H1 (cell line): ENCODE results near the gene ZFP36L1. TPM values are rescaled to one million over a fixed set of nuclear protein-coding genes. Genes with fewer than 3 reads are reported as not detected.

Experiments used
- CTCF ChIA-PET: fragments of 300-600 bp; sonication (Branson Sonifier 250); formaldehyde crosslinking; loops from one replicate; lab custom pipeline; 2021; ENCODE audit not compliant: partially characterized antibody; lab: Charles Lee
- POLR2A ChIA-PET: fragments of 300-600 bp; sonication (Branson Sonifier 250); formaldehyde crosslinking; loops from one replicate; lab custom pipeline; 2021; ENCODE audit warnings: inconsistent platforms; ENCODE audit not compliant: partially characterized antibody; lab: Charles Lee
- DNase-seq, 2 experiments: peaks; one replicate each; pipeline versions ENCODE4 v3.0.0 to v3.0.0-alpha.2; 2010 to 2022; ENCODE audit warnings: low spot score in 2 of 2, low read depth in 1 of 2, mixed read lengths in 1 of 2
- FAIRE-seq: peaks from 2 replicates; lab custom pipeline; 2011; peaks lifted over from hg19 to GRCh38; lab: Jason Lieb, UNC
- H2AFZ ChIP-seq: 2 replicates; pipeline ENCODE4 v1.8.1; 2012; ENCODE audit warnings: low read length, inconsistent platforms
- H2AK5ac ChIP-seq: 2 replicates; pipeline ENCODE4 v1.6.1; 2013; ENCODE audit warnings: low read depth, low read length
- H2BK120ac ChIP-seq: replicated peaks from 2 replicates; pipeline ENCODE3; 2013; ENCODE audit warnings: low read depth, low read length, inconsistent platforms
- H2BK12ac ChIP-seq: 2 replicates; pipeline ENCODE4 v1.6.1; 2013; ENCODE audit warnings: low read depth, low read length
- H2BK15ac ChIP-seq: 2 replicates; pipeline ENCODE4 v1.6.1; 2013; ENCODE audit warnings: low read length
- H2BK20ac ChIP-seq: 2 replicates; pipeline ENCODE4 v1.6.1; 2013; ENCODE audit warnings: low read length
- H2BK5ac ChIP-seq: 2 replicates; pipeline ENCODE4 v1.6.1; 2013; ENCODE audit warnings: low read depth, low read length
- H3K14ac ChIP-seq: 2 replicates; pipeline ENCODE4 v1.6.1; 2013; ENCODE audit warnings: inconsistent platforms; ENCODE audit not compliant: insufficient read length
- H3K18ac ChIP-seq: 2 replicates; pipeline ENCODE4 v1.6.1; 2013; ENCODE audit warnings: low read length; ENCODE audit errors: extremely low read depth
- H3K23ac ChIP-seq: 2 replicates; pipeline ENCODE4 v1.6.1; 2013; ENCODE audit warnings: inconsistent platforms; ENCODE audit not compliant: insufficient read length
- H3K23me2 ChIP-seq: 2 replicates; pipeline ENCODE4 v1.6.1; 2013; ENCODE audit warnings: low read depth, low read length
- H3K27ac ChIP-seq: 2 replicates; pipeline ENCODE4 v1.6.1; 2011; ENCODE audit warnings: low read depth, low read length, inconsistent platforms
- H3K27me3 ChIP-seq, 4 experiments: replicated peaks in 1 of 4; 1 replicate in 1 of 4; 2 replicates in 3 of 4; pipeline versions ENCODE4 v1.6.1 to v1.8.1; 2011 to 2013; ENCODE audit warnings: low read length in 3 of 4, mild to moderate bottlenecking in 3 of 4, inconsistent platforms in 2 of 4, mixed read lengths in 2 of 4, moderate library complexity in 1 of 4; ENCODE audit not compliant: control insufficient read depth in 3 of 4, insufficient read depth in 3 of 4; ENCODE audit errors: extremely low read depth in 1 of 4
- H3K36me3 ChIP-seq, 4 experiments: 2 replicates each; pipeline versions ENCODE4 v1.6.1 to v1.8.1; 2011 to 2013; ENCODE audit warnings: mild to moderate bottlenecking in 4 of 4, low read length in 3 of 4, moderate library complexity in 2 of 4, control low read depth in 1 of 4, inconsistent platforms in 1 of 4; ENCODE audit not compliant: insufficient read depth in 4 of 4, control insufficient read depth in 2 of 4
- H3K4ac ChIP-seq: replicated peaks from 2 replicates; pipeline ENCODE3; 2013; ENCODE audit warnings: low read length, low read depth, mixed read lengths, inconsistent platforms; ENCODE audit not compliant: insufficient read length
- H3K4me1 ChIP-seq, 4 experiments: replicated peaks in 1 of 4; 1 replicate in 1 of 4; 2 replicates in 3 of 4; pipeline versions ENCODE4 v1.6.1 to v1.8.1; 2011 to 2013; ENCODE audit warnings: low read length in 3 of 4, inconsistent platforms in 2 of 4, mixed read lengths in 1 of 4; ENCODE audit not compliant: insufficient read depth in 4 of 4, control insufficient read depth in 3 of 4
- H3K4me2 ChIP-seq, 2 experiments: 2 replicates each; pipeline versions ENCODE4 v1.6.1 to v1.8.1; 2011 to 2013; ENCODE audit warnings: low read depth in 2 of 2, low read length in 2 of 2, control low read depth in 1 of 2, inconsistent platforms in 1 of 2, mild to moderate bottlenecking in 1 of 2; ENCODE audit not compliant: insufficient read depth in 1 of 2
- H3K4me3 ChIP-seq, 4 experiments: fragments of 200-600, 300-600 bp in 1 of 4; sonication (generic), shearing (Covaris generic), sonication (Bioruptor Twin) in 1 of 4; 2 replicates each; pipeline versions ENCODE4 v1.5.1 to v1.8.1; 2011 to 2016; ENCODE audit warnings: low read length in 4 of 4, low read depth in 3 of 4, control low read depth in 2 of 4, inconsistent platforms in 2 of 4, mild to moderate bottlenecking in 2 of 4, mixed read lengths in 1 of 4, moderate library complexity in 1 of 4; ENCODE audit not compliant: insufficient read depth in 2 of 4; ENCODE audit errors: extremely low read depth in 1 of 4
- H3K56ac ChIP-seq: replicated peaks from 2 replicates; pipeline ENCODE3; 2013; ENCODE audit warnings: low read depth, mild to moderate bottlenecking, mixed read lengths, low read length, inconsistent platforms; ENCODE audit not compliant: insufficient read length
- H3K79me1 ChIP-seq: 2 replicates; pipeline ENCODE4 v1.6.1; 2013; ENCODE audit warnings: low read depth, low read length, control low read depth
- H3K79me2 ChIP-seq, 2 experiments: 2 replicates each; pipeline versions ENCODE4 v1.6.1 to v1.8.1; 2012 to 2013; ENCODE audit warnings: low read length in 2 of 2, mild to moderate bottlenecking in 2 of 2, inconsistent platforms in 1 of 2; ENCODE audit not compliant: insufficient read depth in 2 of 2, control insufficient read depth in 1 of 2
- H3K9ac ChIP-seq, 4 experiments: replicated peaks in 1 of 4; 1 replicate in 1 of 4; 2 replicates in 3 of 4; pipeline versions ENCODE4 v1.6.1 to v1.8.1; 2011 to 2013; ENCODE audit warnings: low read depth in 3 of 4, low read length in 3 of 4, control low read depth in 2 of 4, mild to moderate bottlenecking in 2 of 4, moderate library complexity in 2 of 4, inconsistent platforms in 1 of 4; ENCODE audit errors: extremely low read depth in 1 of 4
- H3K9me3 ChIP-seq, 2 experiments: 2 replicates each; pipeline versions ENCODE4 v1.6.1 to v1.8.1; 2012 to 2013; ENCODE audit warnings: mild to moderate bottlenecking in 2 of 2, moderate library complexity in 2 of 2, control low read depth in 1 of 2, inconsistent platforms in 1 of 2, low read depth in 1 of 2, low read length in 1 of 2, mixed read lengths in 1 of 2; ENCODE audit not compliant: insufficient read depth in 2 of 2
- H4K20me1 ChIP-seq, 2 experiments: replicated peaks in 1 of 2; 2 replicates each; pipeline versions ENCODE3 to v1.8.1; 2011 to 2013; ENCODE audit warnings: inconsistent platforms in 2 of 2, low read length in 2 of 2, mild to moderate bottlenecking in 1 of 2; ENCODE audit not compliant: insufficient read depth in 2 of 2, control insufficient read depth in 1 of 2
- H4K5ac ChIP-seq: 2 replicates; pipeline ENCODE4 v1.6.1; 2013; ENCODE audit warnings: low read length, low read depth, mixed read lengths, inconsistent platforms; ENCODE audit not compliant: insufficient read length
- H4K8ac ChIP-seq: 2 replicates; pipeline ENCODE4 v1.8.0; 2013; ENCODE audit warnings: mild to moderate bottlenecking, moderate library complexity, low read length, inconsistent platforms; ENCODE audit not compliant: insufficient read depth; ENCODE audit errors: extremely low read depth
- H4K91ac ChIP-seq: replicated peaks from 2 replicates; pipeline ENCODE3; 2013; ENCODE audit warnings: low read length, mixed read lengths, inconsistent platforms; ENCODE audit not compliant: insufficient read length
- CBX5 ChIP-seq: fragments of 300-800, 300-1000 bp; sonication (generic); IDR thresholded peaks from 2 replicates; pipeline ENCODE4 v1.7.1; 2016; ENCODE audit warnings: antibody characterized with exemption, low read length, low read depth
- CREB1 ChIP-seq: IDR thresholded peaks from 2 replicates; pipeline ENCODE4 v1.6.1; 2012; ENCODE audit warnings: inconsistent platforms
- EP300 ChIP-seq, 2 experiments: IDR thresholded peaks; 1 replicate in 1 of 2; 2 replicates in 1 of 2; pipeline ENCODE4 v1.6.1; 2011 to 2012; ENCODE audit warnings: low read depth in 2 of 2, low read length in 2 of 2, mild to moderate bottlenecking in 2 of 2, borderline replicate concordance in 1 of 2, inconsistent platforms in 1 of 2, moderate library complexity in 1 of 2
- FOSL1 ChIP-seq: IDR thresholded peaks from 2 replicates; pipeline ENCODE4 v1.6.1; 2011; ENCODE audit warnings: mild to moderate bottlenecking, low read depth, low read length, moderate library complexity; ENCODE audit not compliant: insufficient read depth
- GTF2F1 ChIP-seq: IDR thresholded peaks from 2 replicates; pipeline ENCODE4 v1.6.1; 2012; ENCODE audit warnings: low read depth, low read length, improper control_type of control experiment, borderline replicate concordance
- HDAC2 ChIP-seq, 2 experiments: fragments of 300-600 bp in 1 of 2; sonication (generic) in 1 of 2; IDR thresholded peaks; 2 replicates each; pipeline ENCODE4 v1.6.1; 2011 to 2012; ENCODE audit warnings: low read depth in 2 of 2, low read length in 2 of 2, mild to moderate bottlenecking in 2 of 2, moderate library complexity in 2 of 2, borderline replicate concordance in 1 of 2, inconsistent platforms in 1 of 2
- KDM5A ChIP-seq: fragments of 200-600 bp; IDR thresholded peaks from 2 replicates; pipeline ENCODE4 v1.7.1; 2012; ENCODE audit warnings: mild to moderate bottlenecking, low read length, inconsistent platforms, mixed read lengths
- MAFK ChIP-seq: IDR thresholded peaks from 2 replicates; pipeline ENCODE4 v1.6.1; 2012; ENCODE audit warnings: low read depth, mild to moderate bottlenecking, improper control_type of control experiment, low read length
- NANOG ChIP-seq: IDR thresholded peaks from 2 replicates; pipeline ENCODE4 v1.6.1; 2011; ENCODE audit warnings: low read length, low read depth, mild to moderate bottlenecking, inconsistent platforms; ENCODE audit not compliant: insufficient read depth, poor library complexity, severe bottlenecking
- RBBP5 ChIP-seq: IDR thresholded peaks from 2 replicates; pipeline ENCODE4 v1.7.1; 2012; ENCODE audit warnings: low read depth, mild to moderate bottlenecking, inconsistent platforms, low read length, moderate library complexity, borderline replicate concordance
- SRF ChIP-seq: IDR thresholded peaks from 2 replicates; pipeline ENCODE4 v1.6.1; 2011; ENCODE audit warnings: mild to moderate bottlenecking, low read depth, low read length, moderate library complexity
- WGBS, 2 experiments: shearing (Covaris generic) in 1 of 2; methylation state at CpG; one replicate each; pipeline versions ENCODE4 v1.1.6 to v1.1.7; 2013 to 2015; ENCODE audit warnings: low lambda C conversion rate in 2 of 2, mixed read lengths in 2 of 2, inconsistent platforms in 1 of 2, low coverage in 1 of 2, missing lambda C conversion rate in 1 of 2; ENCODE audit not compliant: insufficient replicate concordance in 2 of 2, insufficient coverage in 1 of 2, insufficient read length in 1 of 2; ENCODE audit errors: extremely low coverage in 1 of 2, missing lambda C conversion rate in 1 of 2; 5-methylcytosine and 5-hydroxymethylcytosine counted together
- polyA plus RNA-seq, 7 experiments: library from polyadenylated mRNA; depleted of rRNA in 3 of 7; stranded (reverse) in 5 of 7; unstranded in 2 of 7; fragments of >200 nt in 5 of 7; fragments of 200-250 nt in 2 of 7; gene quantifications; 1 replicate in 5 of 7; 2 replicates in 1 of 7; 4 replicates in 1 of 7; pipeline versions ENCODE4 v1.2.1 to v1.2.3, GENCODE V29; 2011 to 2013; ENCODE audit warnings: missing spikeins in 2 of 7, mixed read lengths in 2 of 7
- total RNA-seq: library from RNA; stranded (reverse); fragmentation: NEBNext Ultra II Directional; extraction: Animal tissue kit (Norgen Biotek cat#: 25700); gene quantifications from 2 replicates; pipeline ENCODE4 v1.2.1, GENCODE V29; 2021

The ZFP36L1 gene
- total and polyA plus RNA-seq, 2 of the 8 experiments (the other 6 are each of a cell fraction or from before 2014, with no cell fraction given) = 80.4 to 132 TPM

GRCh38 chr14:68768316-68768715 lies 24.6 kb downstream of the ZFP36L1 start:
- no peak overlapping the region for H3K23ac ChIP-seq
- no peak overlapping the region for H2BK12ac ChIP-seq
- H3K27me3 ChIP-seq = no peaks in the 10 kb centered on the region
- no peak overlapping the region for H2AK5ac ChIP-seq
- H3K27ac ChIP-seq = no peak overlapping the region
- H3K36me3 ChIP-seq = no peaks in the 10 kb centered on the region
- FAIRE-seq (no peak), DNase-seq (no peak)
- TF ChIP-seq EP300 (IDR thresholded peaks at IDR 0.05; ENCODE audit: borderline replicate concordance in 1 of 2, low read depth in 2 of 2, low read length in 2 of 2) (no peak), MAFK (no peak), SRF (no peak), FOSL1 (no peak), RBBP5 (no peak), HDAC2 (IDR thresholded peaks at IDR 0.05; ENCODE audit: borderline replicate concordance in 1 of 2, low read depth in 2 of 2, low read length in 2 of 2) (no peak), CBX5 (no peak), KDM5A (no peak), GTF2F1 (no peak), CREB1 (no peak), NANOG (no peak)
- WGBS, 2 experiments = 89% methylated on average over 7 of the region's 7 CpGs; no CpG with 5 or more reads in 1 of the 2 experiments
- H4K91ac ChIP-seq = no peak overlapping the region
- no peak overlapping the region for H4K8ac ChIP-seq
- H2BK5ac ChIP-seq = no peak overlapping the region
- CTCF ChIA-PET = interaction anchor here (1.4 to 2.2 kb wide), 3 partner anchors 8 to 19 kb away, joined by 3 to 7 read pairs (median 7); no protein-coding TSS in a partner anchor
- no peak overlapping the region for H4K5ac ChIP-seq
- H3K79me1 ChIP-seq = no peaks in the 10 kb centered on the region
- peaks cover 0 to 2% (median under 1%) of the 10 kb centered on the region in 4 experiments; a peak in 3 of 7 replicates for H3K4me1 ChIP-seq
- H3K4me3 ChIP-seq = no peak overlapping the region
- H2BK15ac ChIP-seq = no peak overlapping the region
- H4K20me1 ChIP-seq = no peaks in the 10 kb centered on the region
- no peaks in the 10 kb centered on the region for H3K9me3 ChIP-seq
- no peak overlapping the region for H2AFZ ChIP-seq
- POLR2A ChIA-PET = interaction anchor here (19.6 kb wide), 1 partner anchor 21 kb away, joined by 197 read pairs; the partner anchor contains the start of gene ZFP36L1
- no peak overlapping the region for H3K9ac ChIP-seq
- no peaks in the 10 kb centered on the region for H3K23me2 ChIP-seq
- H3K79me2 ChIP-seq = no peaks in the 10 kb centered on the region
- no peak overlapping the region for H3K14ac ChIP-seq
- no peak overlapping the region for H2BK120ac ChIP-seq
- no peak overlapping the region for H3K4me2 ChIP-seq
- H3K18ac ChIP-seq = no peak overlapping the region
- H2BK20ac ChIP-seq = no peak overlapping the region
- H3K4ac ChIP-seq = no peak overlapping the region
- no peak overlapping the region for H3K56ac ChIP-seq
